Activated CD4-positive, alpha-beta T cell treated with anti-CD3 and anti-CD28 coated beads, Interleukin-2, amount 50 U/mL, for 4 hours (primary cell): ENCODE results near the gene SLC4A2.

Experiments
- DNase-seq, 2 experiments: peaks; one replicate each; pipeline ENCODE4 v3.0.0-alpha.2; 2020

SLC4A2 gene

GRCh38 chr7:151045262-151045661 is 14.1 kb upstream of the SLC4A2 start:
- DNase-seq = no peak

- no peak for DNase-seq
Measured at GRCh38 chr7:151045967-151046366, 13.4 kb upstream of the SLC4A2 start.

GRCh38 chr7:151046603-151047573 is 12.5 kb upstream of the SLC4A2 start:
- no peak for DNase-seq

GRCh38 chr7:151047976-151048815 is 11.2 kb upstream of the SLC4A2 start, which contains the start of gene ASIC3:
ASIC3 (plus strand) TSS chr7:151048531; CDS start chr7:151048886, 355 bp downstream.
- DNase-seq = no peak

GRCh38 chr7:151048911-151049463 is 10.4 kb upstream of the SLC4A2 start:
- DNase-seq = no peak

GRCh38 chr7:151051108-151051507 is 8.3 kb upstream of the SLC4A2 start:
- DNase-seq = peak; percentile 28 to 33

GRCh38 chr7:151053096-151053495 is 6.3 kb upstream of the SLC4A2 start:
- no peak for DNase-seq

- DNase-seq = no peak
Measured at GRCh38 chr7:151053751-151054150, 5.6 kb upstream of the SLC4A2 start.

- no peak for DNase-seq
Measured at GRCh38 chr7:151056283-151056665, 3.1 kb upstream of the SLC4A2 start.

GRCh38 chr7:151056666-151057505 is 2.5 kb upstream of the SLC4A2 start:
- no peak for DNase-seq

- no peak for DNase-seq
Measured at GRCh38 chr7:151057506-151057988, 1.8 kb upstream of the SLC4A2 start, which contains the start of gene CDK5. CDK5 (minus strand) TSS chr7:151057897; CDS start chr7:151057848, 49 bp downstream.

- DNase-seq = peak; percentile 97
Measured at GRCh38 chr7:151057989-151058780, 1.2 kb upstream of the SLC4A2 start.

- no peak for DNase-seq
Measured at GRCh38 chr7:151058781-151059366, 515 bp upstream of the SLC4A2 start.

- no peak for DNase-seq
Measured at GRCh38 chr7:151060113-151060415, 675 bp downstream of the SLC4A2 start.

GRCh38 chr7:151060416-151061212 is 1.2 kb downstream of the SLC4A2 start:
- no peak for DNase-seq

GRCh38 chr7:151061213-151062110 is 2.1 kb downstream of the SLC4A2 start:
- no peak for DNase-seq

GRCh38 chr7:151062111-151062398 is 2.7 kb downstream of the SLC4A2 start:
- no peak for DNase-seq

- DNase-seq = no peak
Measured at GRCh38 chr7:151062399-151063211, 3.2 kb downstream of the SLC4A2 start.
